Neuronal stem cell (in vitro differentiated cells): ENCODE measurements around the gene ZFP36L1.

Experiments
- DNase-seq: peaks from one replicate; pipeline ENCODE4 v3.0.0-alpha.2; 2013; ENCODE audit warnings: low spot score
- H2AFZ ChIP-seq: one replicate; pipeline ENCODE4 v1.6.1; 2013; ENCODE audit warnings: mild to moderate bottlenecking, low read length, inconsistent platforms
- H2AK5ac ChIP-seq: 2 replicates; pipeline ENCODE4 v1.6.1; 2013; ENCODE audit warnings: low read depth, mild to moderate bottlenecking, inconsistent platforms, low read length, moderate library complexity, mixed read lengths
- H2BK120ac ChIP-seq: 2 replicates; pipeline ENCODE4 v1.6.1; 2013; ENCODE audit warnings: low read depth, mild to moderate bottlenecking, inconsistent platforms, low read length, moderate library complexity, mixed read lengths
- H2BK12ac ChIP-seq: one replicate; pipeline ENCODE4 v1.6.1; 2013; ENCODE audit warnings: low read length, inconsistent platforms
- H2BK15ac ChIP-seq: 2 replicates; pipeline ENCODE4 v1.6.1; 2013; ENCODE audit warnings: mild to moderate bottlenecking, low read length, inconsistent platforms, mixed read lengths
- H2BK5ac ChIP-seq: one replicate; pipeline ENCODE4 v1.6.1; 2013; ENCODE audit warnings: inconsistent platforms, mild to moderate bottlenecking, low read length, moderate library complexity
- H3K14ac ChIP-seq: one replicate; pipeline ENCODE4 v1.6.1; 2013; ENCODE audit warnings: low read length, inconsistent platforms
- H3K18ac ChIP-seq: 2 replicates; pipeline ENCODE4 v1.6.1; 2013; ENCODE audit warnings: low read length, inconsistent platforms
- H3K23ac ChIP-seq: 2 replicates; pipeline ENCODE4 v1.6.1; 2013; ENCODE audit warnings: low read depth, mild to moderate bottlenecking, mixed read lengths, low read length, inconsistent platforms; ENCODE audit not compliant: poor library complexity
- H3K27ac ChIP-seq: replicated peaks from 3 replicates; pipeline ENCODE4 v1.5.1; 2013; ENCODE audit warnings: low read length, inconsistent platforms
- H3K27me3 ChIP-seq, 3 experiments: 2 replicates each; pipeline ENCODE4 v1.6.1; 2013; ENCODE audit warnings: low read length in 3 of 3, mild to moderate bottlenecking in 2 of 3, inconsistent platforms in 1 of 3, low read depth in 1 of 3, mixed read lengths in 1 of 3, moderate library complexity in 1 of 3; ENCODE audit not compliant: control insufficient read depth in 3 of 3, insufficient read depth in 3 of 3
- H3K36me3 ChIP-seq, 2 donors: replicated peaks in 1 of 2; 2 replicates each; pipeline ENCODE4 v1.6.1; 2013; ENCODE audit warnings: low read length in 2 of 2; ENCODE audit not compliant: control insufficient read depth in 2 of 2, insufficient read depth in 2 of 2
- H3K4ac ChIP-seq: 2 replicates; pipeline ENCODE4 v1.6.1; 2013; ENCODE audit warnings: inconsistent platforms, mild to moderate bottlenecking, low read length, moderate library complexity
- H3K4me1 ChIP-seq, 2 donors: 1 replicate in 1 of 2; 2 replicates in 1 of 2; pipeline ENCODE4 v1.6.1; 2013; ENCODE audit warnings: low read length in 2 of 2, low read depth in 1 of 2; ENCODE audit not compliant: control insufficient read depth in 2 of 2, insufficient read depth in 1 of 2
- H3K4me2 ChIP-seq: one replicate; pipeline ENCODE4 v1.6.1; 2013; ENCODE audit warnings: mild to moderate bottlenecking, low read length, inconsistent platforms; ENCODE audit not compliant: insufficient read depth, poor library complexity, severe bottlenecking
- H3K4me3 ChIP-seq, 2 donors: 2 replicates each; pipeline ENCODE4 v1.5.1; 2013; ENCODE audit warnings: low read length in 2 of 2, mild to moderate bottlenecking in 2 of 2, inconsistent platforms in 1 of 2, moderate library complexity in 1 of 2
- H3K79me1 ChIP-seq: one replicate; pipeline ENCODE4 v1.6.1; 2013; ENCODE audit warnings: low read depth, mild to moderate bottlenecking, inconsistent platforms, low read length, moderate library complexity
- H3K9ac ChIP-seq: one replicate; pipeline ENCODE4 v1.6.1; 2013; ENCODE audit warnings: mild to moderate bottlenecking, low read depth, low read length, inconsistent platforms; ENCODE audit not compliant: poor library complexity
- H3K9me3 ChIP-seq, 2 donors: replicated peaks in 1 of 2; 2 replicates each; pipeline versions ENCODE3 to v1.6.1; 2013; ENCODE audit warnings: low read length in 2 of 2, mild to moderate bottlenecking in 2 of 2, inconsistent platforms in 1 of 2, low read depth in 1 of 2, mixed read lengths in 1 of 2, moderate library complexity in 1 of 2; ENCODE audit not compliant: control insufficient read depth in 2 of 2, insufficient read depth in 1 of 2
- H4K8ac ChIP-seq: one replicate; pipeline ENCODE4 v1.6.1; 2013; ENCODE audit warnings: low read depth, mild to moderate bottlenecking, inconsistent platforms, low read length, moderate library complexity
- H4K91ac ChIP-seq: one replicate; pipeline ENCODE4 v1.6.1; 2013; ENCODE audit warnings: low read length, low read depth, mild to moderate bottlenecking, inconsistent platforms; ENCODE audit not compliant: poor library complexity
- WGBS, 2 donors: extraction: QIAGEN DNeasy Blood & Tissue Kit; methylation state at CpG; one replicate each; pipeline ENCODE4 v1.1.7; 2013; ENCODE audit warnings: missing lambda C conversion rate in 2 of 2, mixed read lengths in 1 of 2; ENCODE audit not compliant: insufficient read length in 2 of 2, insufficient replicate concordance in 1 of 2; ENCODE audit errors: extremely low coverage in 2 of 2; 5-methylcytosine and 5-hydroxymethylcytosine counted together

ZFP36L1 gene

GRCh38 chr14:68759017-68759560 is 33.8 kb downstream of the ZFP36L1 start:
- Histone ChIP-seq H2BK120ac (no peak overlapping the region), H2BK12ac (no peak overlapping the region), H3K79me1 (no peaks in the 10 kb centered on the region), H2AFZ (no peak overlapping the region), H3K9ac (no peak overlapping the region), H3K18ac (no peak overlapping the region), H3K4ac (no peak overlapping the region), H3K36me3 (no peaks in the 10 kb centered on the region), H4K8ac (no peak overlapping the region), H3K27ac (no peak overlapping the region), H3K4me1 (peaks cover 12 to 13% of the 10 kb centered on the region in 2 donors), H3K4me2 (no peak overlapping the region), H2BK15ac (no peak overlapping the region), H2BK5ac (no peak overlapping the region), H3K4me3 (no peak overlapping the region), H2AK5ac (no peak overlapping the region), H3K27me3 (no peaks in the 10 kb centered on the region), H3K9me3 (no peaks in the 10 kb centered on the region), H3K14ac (no peak overlapping the region), H3K23ac (no peak overlapping the region), H4K91ac (no peak overlapping the region)
- DNase-seq, result no peak
- no CpG with 5 or more reads among the region's 8 CpGs for WGBS, 2 donors

DNA sequence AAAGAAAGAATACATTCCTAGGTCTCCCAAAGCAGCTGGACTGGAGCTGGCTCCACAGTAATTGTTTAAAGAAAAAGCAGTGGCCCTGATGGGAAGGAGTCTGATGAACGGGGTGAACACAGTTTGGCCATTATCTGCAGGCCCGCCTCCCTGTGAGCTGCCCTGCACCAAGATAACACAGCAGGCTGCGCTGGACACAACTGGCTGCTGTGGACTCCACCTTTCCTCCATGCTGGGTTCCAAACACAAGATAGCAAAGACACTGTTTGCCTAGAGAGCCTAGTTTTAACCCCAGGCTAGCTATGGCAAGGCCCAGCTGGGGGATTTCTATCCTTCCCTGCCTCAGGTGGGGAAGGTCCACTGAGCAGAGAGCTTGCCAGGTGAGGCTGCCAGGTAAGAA is 34.6 kb downstream of the ZFP36L1 start:
- H2AK5ac ChIP-seq, result no peak overlapping the region
- H3K79me1 ChIP-seq, result no peaks in the 10 kb centered on the region
- H4K8ac ChIP-seq, result no peak overlapping the region
- no peak overlapping the region for H3K23ac ChIP-seq
- no peak for DNase-seq
- H3K9me3 ChIP-seq, result no peaks in the 10 kb centered on the region
- no peak overlapping the region for H2BK15ac ChIP-seq
- no peak overlapping the region for H2BK120ac ChIP-seq
- H3K27ac ChIP-seq, result no peak overlapping the region
- H4K91ac ChIP-seq, result no peak overlapping the region
- no peak overlapping the region for H2BK12ac ChIP-seq
- H3K9ac ChIP-seq, result no peak overlapping the region
- H3K27me3 ChIP-seq, result no peaks in the 10 kb centered on the region
- H2AFZ ChIP-seq, result peak overlapping the region; percentile 49
- H3K36me3 ChIP-seq, result no peaks in the 10 kb centered on the region
- H3K14ac ChIP-seq, result no peak overlapping the region
- peaks cover 10 to 12% of the 10 kb centered on the region in 2 donors for H3K4me1 ChIP-seq
- no peak overlapping the region for H3K4me2 ChIP-seq
- H3K18ac ChIP-seq, result peak overlapping the region; percentile 17
- H2BK5ac ChIP-seq, result no peak overlapping the region
- WGBS, 2 donors, result no CpG with 5 or more reads among the region's 3 CpGs
- H3K4me3 ChIP-seq, result no peak overlapping the region
- no peak overlapping the region for H3K4ac ChIP-seq

- WGBS, 2 donors, result no CpG with 5 or more reads among the region's 4 CpGs
- H3K27ac ChIP-seq, result no peak overlapping the region
- H3K18ac ChIP-seq, result no peak overlapping the region
These were observed 35.2 kb downstream of the ZFP36L1 start for GRCh38 chr14:68757618-68758081.

GRCh38 chr14:68756734-68757133 is 36.1 kb downstream of the ZFP36L1 start:
- H3K9me3 ChIP-seq, result no peaks in the 10 kb centered on the region
- H3K4ac ChIP-seq, result no peak overlapping the region
- no peak overlapping the region for H3K27ac ChIP-seq

More at GRCh38 chr14:68757618-68758081, 35.2 kb downstream of the ZFP36L1 start:
- H3K4ac ChIP-seq, result no peak overlapping the region
- H3K9me3 ChIP-seq, result no peaks in the 10 kb centered on the region
- no peak overlapping the region for H2AFZ ChIP-seq
- H3K14ac ChIP-seq, result no peak overlapping the region
- H4K8ac ChIP-seq, result no peak overlapping the region
- no peak overlapping the region for H2BK120ac ChIP-seq
- no peak overlapping the region for H3K23ac ChIP-seq
- H3K36me3 ChIP-seq, result no peaks in the 10 kb centered on the region
- H3K79me1 ChIP-seq, result no peaks in the 10 kb centered on the region
- no peaks in the 10 kb centered on the region for H3K27me3 ChIP-seq
- H2BK12ac ChIP-seq, result no peak overlapping the region
- no peak overlapping the region for H2AK5ac ChIP-seq
- H2BK5ac ChIP-seq, result no peak overlapping the region
- no peak overlapping the region for H2BK15ac ChIP-seq
- no peak overlapping the region for H4K91ac ChIP-seq
- no peak overlapping the region for H3K4me2 ChIP-seq
- H3K4me1 ChIP-seq, result peaks cover 4 to 6% of the 10 kb centered on the region in 2 donors
- H3K9ac ChIP-seq, result no peak overlapping the region
- no peak for DNase-seq
- no peak overlapping the region for H3K4me3 ChIP-seq

More at GRCh38 chr14:68756734-68757133, 36.1 kb downstream of the ZFP36L1 start:
- DNase-seq, result no peak
- Histone ChIP-seq H4K8ac (no peak overlapping the region), H3K18ac (no peak overlapping the region), H2BK5ac (no peak overlapping the region), H3K14ac (no peak overlapping the region), H3K27me3 (no peaks in the 10 kb centered on the region), H2AFZ (no peak overlapping the region), H3K4me1 (peaks cover 0 to 3% of the 10 kb centered on the region in 2 donors), H3K4me3 (no peak overlapping the region), H4K91ac (no peak overlapping the region), H2BK12ac (no peak overlapping the region), H2AK5ac (no peak overlapping the region), H3K79me1 (no peaks in the 10 kb centered on the region), H2BK120ac (no peak overlapping the region), H3K9ac (no peak overlapping the region), H2BK15ac (no peak overlapping the region), H3K36me3 (no peaks in the 10 kb centered on the region), H3K23ac (no peak overlapping the region), H3K4me2 (no peak overlapping the region)
- WGBS, 2 donors, result no CpG with 5 or more reads among the region's 6 CpGs
